Measurements from ENCODE around the gene MLEC.

GRCh38 chr12:120725659-120726509, 38.9 kb downstream of the MLEC start, which contains the start of gene ACADS:
- TF ChIP-seq CTCF (IDR thresholded peaks at IDR 0.05) (peak in 1 of 3 experiments; percentile 28), POLR2A (IDR thresholded peaks at IDR 0.05; ENCODE audit: low read depth) (no peak), POLR2AphosphoS5 (IDR thresholded peaks at IDR 0.05) (peak; percentile 81 to 85)

All from esophagus muscularis mucosa (tissue), 3 donors.